AG09319 (cell line): Measurements from ENCODE around the gene OPCML.
A peak's percentile ranks its signal among the peaks of the same experiment; 100 is the strongest.

ENCODE experiments used
- DNase-seq: peaks from one replicate; pipeline ENCODE4 v3.0.0-alpha.2; 2010; ENCODE audit warnings: low read depth; ENCODE audit errors: extremely low read depth
- CTCF ChIP-seq: IDR thresholded peaks from 2 replicates; pipeline ENCODE4 v1.5.1; 2011; ENCODE audit warnings: low read depth, mild to moderate bottlenecking, inconsistent platforms, low read length, moderate library complexity

OPCML gene

GRCh38 chr11:133082841-133083488 lies 449.3 kb downstream of the OPCML start:
- DNase-seq: no peak
- TF ChIP-seq CTCF: peak; percentile 28

- no peak for DNase-seq
- TF ChIP-seq CTCF: no peak
These were observed 449.9 kb downstream of the OPCML start for GRCh38 chr11:133082453-133082781.

GRCh38 chr11:133081730-133082452 lies 450.4 kb downstream of the OPCML start:
- DNase-seq: no peak
- no peak for TF ChIP-seq CTCF

- DNase-seq: no peak
- no peak for TF ChIP-seq CTCF
These were observed 451.3 kb downstream of the OPCML start for GRCh38 chr11:133081020-133081419.

GRCh38 chr11:133078591-133079404 lies 453.5 kb downstream of the OPCML start:
- DNase-seq: no peak
- TF ChIP-seq CTCF: peak; percentile 72

GRCh38 chr11:133078012-133078411 lies 454.3 kb downstream of the OPCML start:
- no peak for TF ChIP-seq CTCF
- no peak for DNase-seq

- no peak for DNase-seq
These were observed 456.9 kb downstream of the OPCML start for GRCh38 chr11:133075351-133075750.

More at GRCh38 chr11:133075351-133075750, 456.9 kb downstream of the OPCML start:
- no peak for TF ChIP-seq CTCF
